ENCODE results near the gene SLC39A12.

The SLC39A12 gene

DNA sequence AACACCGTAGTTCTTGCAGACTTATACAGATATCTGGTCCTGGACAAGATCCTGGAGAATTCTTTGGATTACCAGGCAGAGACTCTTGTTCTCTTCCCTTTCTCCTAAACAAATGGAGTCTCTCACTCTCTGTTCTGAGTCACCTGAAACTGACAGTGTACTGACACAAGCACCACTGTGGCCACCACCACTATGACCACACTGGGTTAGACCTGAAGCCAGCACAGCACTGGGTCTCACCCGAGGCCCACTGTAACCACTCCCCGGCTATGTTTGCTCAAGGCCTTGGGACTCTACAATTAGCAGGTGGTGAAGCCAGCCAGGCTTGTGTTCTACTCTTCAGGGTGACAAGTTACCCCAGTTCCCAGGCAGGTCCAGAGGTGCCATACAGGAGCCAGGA, 22.8 kb downstream of the SLC39A12 start:
- TF ChIP-seq, protein P1, sequence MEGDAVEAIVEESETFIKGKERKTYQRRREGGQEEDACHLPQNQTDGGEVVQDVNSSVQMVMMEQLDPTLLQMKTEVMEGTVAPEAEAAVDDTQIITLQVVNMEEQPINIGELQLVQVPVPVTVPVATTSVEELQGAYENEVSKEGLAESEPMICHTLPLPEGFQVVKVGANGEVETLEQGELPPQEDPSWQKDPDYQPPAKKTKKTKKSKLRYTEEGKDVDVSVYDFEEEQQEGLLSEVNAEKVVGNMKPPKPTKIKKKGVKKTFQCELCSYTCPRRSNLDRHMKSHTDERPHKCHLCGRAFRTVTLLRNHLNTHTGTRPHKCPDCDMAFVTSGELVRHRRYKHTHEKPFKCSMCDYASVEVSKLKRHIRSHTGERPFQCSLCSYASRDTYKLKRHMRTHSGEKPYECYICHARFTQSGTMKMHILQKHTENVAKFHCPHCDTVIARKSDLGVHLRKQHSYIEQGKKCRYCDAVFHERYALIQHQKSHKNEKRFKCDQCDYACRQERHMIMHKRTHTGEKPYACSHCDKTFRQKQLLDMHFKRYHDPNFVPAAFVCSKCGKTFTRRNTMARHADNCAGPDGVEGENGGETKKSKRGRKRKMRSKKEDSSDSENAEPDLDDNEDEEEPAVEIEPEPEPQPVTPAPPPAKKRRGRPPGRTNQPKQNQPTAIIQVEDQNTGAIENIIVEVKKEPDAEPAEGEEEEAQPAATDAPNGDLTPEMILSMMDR (conservative IDR thresholded peaks at IDR 0.05) = no peak
- H3K27ac ChIP-seq = no peak overlapping the region

DNA sequence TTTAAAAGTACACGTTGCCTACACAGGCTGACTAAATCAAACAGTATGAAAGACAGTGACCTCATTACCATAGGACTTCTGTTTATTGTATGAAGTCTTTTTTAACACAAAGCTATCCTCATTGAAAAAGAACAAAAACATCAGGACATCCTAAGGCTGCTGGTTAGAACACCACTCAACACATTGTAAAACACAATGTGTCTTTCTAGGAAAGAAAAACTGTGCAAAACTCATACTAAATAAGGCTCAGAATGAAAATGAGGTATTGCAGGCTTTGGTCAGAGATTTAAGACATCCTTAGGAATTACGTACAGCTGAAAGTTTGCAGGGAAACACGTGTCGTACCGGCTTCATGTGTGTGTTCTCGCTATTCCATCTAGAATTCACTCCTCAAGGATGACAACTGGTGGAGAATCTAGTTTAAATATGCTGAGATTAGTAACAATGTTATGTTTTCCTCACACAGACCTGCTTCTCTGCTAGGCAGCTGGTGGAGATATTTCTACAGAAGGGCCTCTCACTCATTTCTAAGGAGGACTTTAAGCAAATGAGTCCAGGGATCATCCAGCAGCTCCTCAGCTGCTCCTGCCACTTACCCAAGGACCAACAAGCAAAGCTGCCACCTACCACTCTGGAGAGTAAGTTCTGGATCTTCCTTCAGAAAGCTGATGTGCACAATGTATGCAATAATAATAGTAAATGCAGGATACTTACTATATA, 29.3 kb downstream of the SLC39A12 start:
- TF ChIP-seq, protein P1 (conservative IDR thresholded peaks at IDR 0.05) = no peak
- no peak overlapping the region for H3K27ac ChIP-seq

- H3K27ac ChIP-seq = no peak overlapping the region
These were observed 30.2 kb downstream of the SLC39A12 start for GRCh38 chr10:17981766-17982380.

DNA sequence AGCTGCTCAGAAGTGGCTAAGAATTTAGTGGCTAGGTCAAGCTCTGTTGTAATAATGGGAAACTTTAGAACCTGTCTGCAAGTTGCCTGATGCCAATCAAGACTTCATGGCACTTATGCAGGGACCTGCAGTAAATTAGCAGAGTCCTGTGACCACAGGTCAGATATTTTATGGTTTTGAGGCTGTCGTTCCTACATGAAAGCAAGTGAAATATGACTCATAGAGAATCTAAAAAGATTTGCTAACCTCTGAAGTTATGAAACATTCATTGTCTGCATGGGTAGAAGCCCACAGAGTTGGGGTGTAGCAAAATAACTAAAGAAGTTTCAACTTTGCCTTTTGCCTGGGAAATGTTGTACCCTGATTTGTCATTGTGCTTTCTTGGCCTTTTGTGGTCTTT, 32.3 kb downstream of the SLC39A12 start:
- TF ChIP-seq, protein P1 (conservative IDR thresholded peaks at IDR 0.05) = no peak
- H3K27ac ChIP-seq = no peak overlapping the region

More at GRCh38 chr10:17981766-17982380, 30.2 kb downstream of the SLC39A12 start:
- TF ChIP-seq, protein P1 (conservative IDR thresholded peaks at IDR 0.05) = no peak

GRCh38 chr10:17984563-17984962, 32.8 kb downstream of the SLC39A12 start:
- TF ChIP-seq, protein P1 (conservative IDR thresholded peaks at IDR 0.05) = no peak
- H3K27ac ChIP-seq = no peak overlapping the region

DNA sequence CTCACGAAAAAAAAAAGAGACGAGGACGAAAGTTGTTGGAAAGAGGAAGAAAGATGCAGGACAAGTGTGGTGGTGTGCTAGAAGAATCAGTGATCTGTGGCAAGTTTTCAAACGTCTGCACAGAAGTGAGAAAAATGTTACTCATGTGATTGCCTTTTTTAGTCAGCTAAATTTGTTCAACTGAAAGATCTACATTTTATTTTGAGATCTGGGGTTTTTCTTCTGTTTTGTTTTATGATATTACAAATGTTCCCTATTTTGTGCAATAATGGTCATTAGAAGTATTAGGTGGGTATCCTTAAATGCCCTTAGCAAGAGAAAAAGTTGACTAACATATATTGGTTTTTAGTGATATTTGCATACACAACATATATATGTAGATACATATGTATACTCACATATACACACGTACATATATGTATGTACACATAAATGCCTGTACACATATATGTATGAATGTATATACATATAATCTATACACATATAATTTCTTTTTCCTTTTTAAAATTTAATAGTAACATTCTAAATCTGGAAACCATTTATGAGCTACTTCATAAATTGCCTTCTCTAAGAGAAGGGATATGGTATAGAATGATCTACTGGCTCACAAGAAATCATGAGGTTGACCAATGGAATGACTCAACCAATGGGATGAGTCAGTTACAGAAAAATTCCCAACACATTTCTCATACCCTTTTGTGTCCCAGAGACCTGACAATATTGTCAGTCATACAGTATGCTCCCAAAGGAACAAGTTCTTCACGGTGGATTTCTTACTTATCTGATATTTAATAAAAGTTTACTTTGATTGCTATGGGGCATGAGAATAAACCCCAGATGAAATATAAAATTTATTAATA, 38.4 kb downstream of the SLC39A12 start:
- H3K27ac ChIP-seq = no peak overlapping the region
- TF ChIP-seq, protein P1 (conservative IDR thresholded peaks at IDR 0.05) = no peak

DNA sequence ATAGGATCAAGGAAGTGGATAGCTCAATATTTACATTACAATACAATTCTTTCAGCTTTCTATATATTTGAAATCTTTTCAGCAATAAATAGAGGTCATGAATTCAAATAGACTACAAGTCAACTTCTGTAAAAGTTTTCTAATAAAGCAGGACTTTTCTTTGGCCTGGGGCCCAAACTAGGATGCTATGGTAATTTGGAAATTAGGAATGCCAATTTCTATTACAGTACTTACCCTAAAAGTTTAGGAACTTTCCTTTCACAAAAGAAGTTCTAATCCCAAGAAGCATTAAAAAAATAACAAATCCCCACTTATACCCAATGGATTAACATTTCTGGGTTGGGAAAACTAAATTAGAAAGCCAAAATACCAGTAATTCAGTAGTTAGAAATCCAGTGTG, 40.5 kb downstream of the SLC39A12 start:
- no peak overlapping the region for H3K27ac ChIP-seq
- TF ChIP-seq, protein P1 (conservative IDR thresholded peaks at IDR 0.05) = no peak
